Measurements from ENCODE around the gene TPM3. TPM values are rescaled to one million over a fixed set of nuclear protein-coding genes. Genes with fewer than 3 reads are reported as not detected.

TPM3 gene
- total RNA-seq, 4 donors from 2014 or later: 227 to 352 (median 298) TPM

- 71 to 72% methylated on average over 10 of the region's 10 CpGs for WGBS, 2 donors
- Histone ChIP-seq H3K36me3 (peaks cover 5 to 7% of the 10 kb centered on the region in 2 donors), H3K9me3 (no peaks in the 10 kb centered on the region), H3K4me1 (peaks cover 37 to 51% of the 10 kb centered on the region in 2 donors), H3K27ac (peak overlapping the region in 1 of 3 donors; percentile 30), H3K27me3 (no peaks in the 10 kb centered on the region), H3K4me3 (replicated peaks in 1 of 3) (no peak overlapping the region)
- no peak for DNase-seq
- TF ChIP-seq POLR2A (IDR thresholded peaks at IDR 0.05) (no peak), CTCF (IDR thresholded peaks at IDR 0.05) (no peak)
- intact Hi-C loops (cut with DNase I): no loop called here
Observed at GRCh38 chr1:154178911-154179811, 12.7 kb downstream of the TPM3 start.

GRCh38 chr1:154178013-154178412 lies 13.9 kb downstream of the TPM3 start:
- TF ChIP-seq CTCF (IDR thresholded peaks at IDR 0.05) (no peak), POLR2A (IDR thresholded peaks at IDR 0.05) (no peak)
- Histone ChIP-seq H3K4me3 (replicated peaks in 1 of 3) (no peak overlapping the region), H3K27ac (no peak overlapping the region), H3K27me3 (no peaks in the 10 kb centered on the region), H3K9me3 (no peaks in the 10 kb centered on the region), H3K36me3 (peaks cover 12 to 17% of the 10 kb centered on the region in 2 donors), H3K4me1 (peaks cover 37 to 51% of the 10 kb centered on the region in 2 donors)
- intact Hi-C loops (cut with DNase I): no loop called here
- no peak for DNase-seq
- 76 to 79% methylated on average over 2 of the region's 2 CpGs for WGBS, 2 donors

- H3K27me3 ChIP-seq: no peaks in the 10 kb centered on the region
- peaks cover 27 to 44% of the 10 kb centered on the region in 2 donors for H3K4me1 ChIP-seq
- no peak overlapping the region for H3K4me3 ChIP-seq (replicated peaks in 1 of 3)
- no peaks in the 10 kb centered on the region for H3K9me3 ChIP-seq
- intact Hi-C loops (cut with DNase I): no loop called here
- H3K36me3 ChIP-seq: peaks cover 29 to 34% of the 10 kb centered on the region in 2 donors
- peak; percentile 36 to 45 for DNase-seq
- WGBS, 2 donors: 39 to 46% methylated on average over 2 of the region's 2 CpGs
- H3K27ac ChIP-seq: peak overlapping the region in 2 of 3 donors; percentile 57
- TF ChIP-seq CTCF (IDR thresholded peaks at IDR 0.05) (no peak), POLR2A (IDR thresholded peaks at IDR 0.05) (no peak)
Observed at GRCh38 chr1:154176337-154176736, 15.6 kb downstream of the TPM3 start.

GRCh38 chr1:154174654-154175053 lies 17.2 kb downstream of the TPM3 start:
- no peak for DNase-seq
- H3K9me3 ChIP-seq: no peaks in the 10 kb centered on the region
- peaks cover 15 to 38% of the 10 kb centered on the region in 2 donors for H3K4me1 ChIP-seq
- intact Hi-C loops (cut with DNase I): no loop called here
- H3K36me3 ChIP-seq: peaks cover 46 to 50% of the 10 kb centered on the region in 2 donors
- H3K27me3 ChIP-seq: no peaks in the 10 kb centered on the region
- no peak overlapping the region for H3K4me3 ChIP-seq (replicated peaks in 1 of 3)
- TF ChIP-seq POLR2A (IDR thresholded peaks at IDR 0.05): no peak
- TF ChIP-seq CTCF (IDR thresholded peaks at IDR 0.05): no peak
- no peak overlapping the region for H3K27ac ChIP-seq
- 94 to 98% methylated on average over 4 of the region's 4 CpGs for WGBS, 2 donors

GRCh38 chr1:154171880-154172279 lies 20.0 kb downstream of the TPM3 start:
- WGBS, 2 donors: 86 to 88% methylated on average over 5 of the region's 5 CpGs
- Histone ChIP-seq H3K36me3 (peaks cover 68 to 75% of the 10 kb centered on the region in 2 donors), H3K4me1 (peaks cover 8 to 15% of the 10 kb centered on the region in 2 donors), H3K4me3 (replicated peaks in 1 of 3) (no peak overlapping the region), H3K27ac (no peak overlapping the region), H3K9me3 (no peaks in the 10 kb centered on the region), H3K27me3 (no peaks in the 10 kb centered on the region)
- no peak for DNase-seq
- no peak for TF ChIP-seq POLR2A (IDR thresholded peaks at IDR 0.05)
- intact Hi-C loops (cut with DNase I): no loop called here
